HG02642 (cell line): ENCODE data around the gene SLC22A23.
A peak's percentile ranks its signal among the peaks of the same experiment; 100 is the strongest.

Experiments
- ATAC-seq: cut with Tn5 transposase; IDR thresholded peaks from one replicate; pipeline ENCODE4 v1.9.1; 2021; ENCODE audit warnings: mild to moderate bottlenecking; ENCODE audit not compliant: unreplicated experiment, poor library complexity

Gene SLC22A23

GRCh38 chr6:3358413-3359100 is 98.3 kb downstream of the SLC22A23 start:
- ATAC-seq = no peak

- ATAC-seq = no peak
Measured at GRCh38 chr6:3357678-3358077, 99.2 kb downstream of the SLC22A23 start.

GRCh38 chr6:3356824-3357420 is 99.9 kb downstream of the SLC22A23 start:
- ATAC-seq = no peak

- peak; percentile 70 for ATAC-seq
Measured at GRCh38 chr6:3356056-3356823, 100.6 kb downstream of the SLC22A23 start.

- no peak for ATAC-seq
Measured at GRCh38 chr6:3355358-3356055, 101.3 kb downstream of the SLC22A23 start.

- no peak for ATAC-seq
Measured at GRCh38 chr6:3355011-3355357, 101.9 kb downstream of the SLC22A23 start.

GRCh38 chr6:3353939-3354338 is 102.9 kb downstream of the SLC22A23 start:
- ATAC-seq = no peak

GRCh38 chr6:3353213-3353903 is 103.5 kb downstream of the SLC22A23 start:
- ATAC-seq = no peak

- ATAC-seq = no peak
Measured at GRCh38 chr6:3352678-3353077, 104.2 kb downstream of the SLC22A23 start.

GRCh38 chr6:3351829-3352524 is 104.9 kb downstream of the SLC22A23 start:
- no peak for ATAC-seq

GRCh38 chr6:3351105-3351676 is 105.7 kb downstream of the SLC22A23 start:
- no peak for ATAC-seq

- no peak for ATAC-seq
Measured at GRCh38 chr6:3350252-3350796, 106.5 kb downstream of the SLC22A23 start.

- ATAC-seq = no peak
Measured at GRCh38 chr6:3349388-3350251, 107.2 kb downstream of the SLC22A23 start.

GRCh38 chr6:3348821-3349220 is 108.0 kb downstream of the SLC22A23 start:
- ATAC-seq = no peak

GRCh38 chr6:3347826-3348225 is 109.0 kb downstream of the SLC22A23 start:
- ATAC-seq = no peak

GRCh38 chr6:3347247-3347646 is 109.6 kb downstream of the SLC22A23 start:
- ATAC-seq = no peak

GRCh38 chr6:3346476-3346875 is 110.4 kb downstream of the SLC22A23 start:
- ATAC-seq = no peak

GRCh38 chr6:3345836-3346235 is 111.0 kb downstream of the SLC22A23 start:
- ATAC-seq = no peak
